ENCODE data around the gene CDK14. TPM values are rescaled to one million over a fixed set of nuclear protein-coding genes. Genes with fewer than 3 reads are reported as not detected.

The CDK14 gene
- total RNA-seq, 2 donors from 2014 or later = 0.49 to 1.7 TPM

DNA sequence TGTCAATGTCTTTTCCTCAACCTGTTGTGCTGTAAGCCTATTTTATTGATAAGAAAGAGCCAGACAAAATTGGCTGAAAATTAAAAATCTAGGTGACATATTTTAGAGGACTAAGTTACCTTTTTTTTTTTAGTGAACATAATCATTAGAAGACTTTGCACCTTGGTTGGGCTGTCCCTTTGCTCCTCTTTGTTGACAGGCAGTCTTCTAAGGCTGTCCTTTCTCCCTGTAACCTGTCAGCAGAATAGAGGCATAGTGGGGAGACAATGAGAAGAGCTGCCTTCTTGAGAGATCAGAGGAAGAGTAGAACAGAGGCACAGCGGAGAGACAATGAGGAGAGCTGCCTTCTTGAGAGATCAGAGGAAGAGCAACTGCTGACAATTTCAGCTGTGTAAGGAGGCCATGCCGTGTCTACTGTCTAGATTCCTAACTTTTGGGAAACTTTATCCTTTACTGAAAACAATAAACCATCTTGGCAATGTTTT lies 429.8 kb downstream of the CDK14 start:
- H3K27me3 Mint-ChIP-seq (ENCODE audit: low read depth) = no peaks in the 10 kb centered on the region
- no peak overlapping the region for H3K4me3 Mint-ChIP-seq
- DNase-seq (no peak), ATAC-seq (replicated peaks in 1 of 2) (no peak)
- H3K4me1 Mint-ChIP-seq (ENCODE audit: low read depth) = no peaks in the 10 kb centered on the region
- H3K27ac Mint-ChIP-seq = no peak overlapping the region
- no peaks in the 10 kb centered on the region for H3K36me3 Mint-ChIP-seq (ENCODE audit: insufficient read depth in 2 of 2)
- no peaks in the 10 kb centered on the region for H3K9me3 Mint-ChIP-seq

DNA sequence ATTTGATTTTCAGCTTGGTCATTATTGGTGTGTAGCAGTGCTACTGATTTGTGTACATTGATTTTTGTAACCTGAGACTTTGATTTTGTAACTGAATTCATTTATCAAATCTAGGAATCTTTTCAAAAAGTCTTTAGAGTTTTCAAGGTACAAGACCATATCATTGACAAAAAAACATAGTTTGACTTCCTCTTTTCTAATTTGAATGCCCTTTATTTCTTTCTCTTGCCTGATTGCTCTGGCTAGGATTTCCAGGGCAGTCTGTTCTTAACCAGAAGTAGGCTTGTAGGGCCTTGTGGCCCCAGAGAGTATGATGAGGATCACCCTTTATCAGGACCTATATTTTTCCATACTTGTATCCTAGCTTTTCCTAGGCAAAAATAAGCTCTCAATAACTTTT lies 433.6 kb downstream of the CDK14 start:
- Mint-ChIP-seq H3K9me3 (no peaks in the 10 kb centered on the region), H3K4me3 (no peak overlapping the region), H3K36me3 (ENCODE audit: insufficient read depth in 2 of 2) (no peaks in the 10 kb centered on the region), H3K27me3 (ENCODE audit: low read depth) (no peaks in the 10 kb centered on the region), H3K4me1 (ENCODE audit: low read depth) (no peaks in the 10 kb centered on the region), H3K27ac (no peak overlapping the region)
- DNase-seq = no peak
- no peak for ATAC-seq (replicated peaks in 1 of 2)

DNA sequence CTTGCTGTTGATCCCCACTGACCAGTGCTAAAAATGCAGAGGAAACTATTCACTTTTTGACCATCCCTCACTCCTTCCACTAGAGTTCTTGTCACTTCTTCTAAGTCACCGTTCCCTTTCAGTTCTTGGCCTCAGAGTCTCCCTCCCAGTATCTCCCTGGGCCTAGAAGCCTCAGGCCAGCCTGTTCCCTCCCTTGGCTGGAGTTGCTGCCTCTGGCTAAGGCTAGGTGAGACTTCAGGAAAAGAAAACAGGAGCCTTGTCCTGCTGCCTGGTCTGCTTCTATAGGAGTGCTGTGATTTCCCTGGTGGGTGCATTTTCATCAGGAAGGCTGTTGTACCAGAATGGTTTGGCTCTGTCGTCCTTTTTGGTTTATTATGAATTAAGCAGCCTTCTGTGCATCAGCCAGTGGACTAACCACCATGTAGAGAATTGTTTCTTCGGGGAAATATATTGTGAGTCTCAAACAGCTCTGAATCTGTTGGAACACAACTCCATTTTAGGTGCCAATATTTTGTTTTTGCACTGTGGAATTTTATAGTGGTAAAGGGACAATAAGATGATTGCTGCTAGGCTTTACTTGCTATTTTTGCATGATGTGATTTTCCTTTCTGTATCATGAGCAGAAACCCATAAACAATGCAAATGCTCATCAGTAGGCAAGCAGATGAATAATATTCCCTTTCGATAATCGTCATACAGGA lies 434.7 kb downstream of the CDK14 start:
- DNase-seq (no peak), ATAC-seq (replicated peaks in 1 of 2) (no peak)
- Mint-ChIP-seq H3K36me3 (ENCODE audit: insufficient read depth in 2 of 2) (no peaks in the 10 kb centered on the region), H3K4me3 (no peak overlapping the region), H3K27ac (no peak overlapping the region), H3K9me3 (no peaks in the 10 kb centered on the region), H3K27me3 (ENCODE audit: low read depth) (no peaks in the 10 kb centered on the region), H3K4me1 (ENCODE audit: low read depth) (no peaks in the 10 kb centered on the region)

DNA sequence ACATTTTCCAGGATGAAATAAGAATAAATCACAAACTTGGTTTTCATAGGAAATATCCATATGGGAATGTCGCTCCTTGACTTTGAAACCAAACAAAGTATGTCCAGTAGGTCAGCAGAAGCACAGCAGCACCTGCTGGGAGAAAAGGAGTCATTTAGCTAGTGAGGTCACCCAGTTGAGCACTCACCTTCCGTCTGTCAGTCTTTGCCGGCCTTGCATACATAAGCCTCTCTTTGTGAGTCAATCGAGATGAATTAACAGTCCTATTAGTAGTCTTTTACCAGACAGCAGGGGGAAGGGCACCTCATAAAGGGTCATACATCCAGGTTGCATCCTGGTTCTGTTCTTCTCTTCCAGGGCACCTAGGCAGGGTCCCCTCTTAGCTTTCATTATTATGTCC lies 435.6 kb downstream of the CDK14 start:
- Mint-ChIP-seq H3K4me1 (ENCODE audit: low read depth) (no peaks in the 10 kb centered on the region), H3K4me3 (no peak overlapping the region), H3K27ac (no peak overlapping the region), H3K9me3 (no peaks in the 10 kb centered on the region), H3K27me3 (ENCODE audit: low read depth) (no peaks in the 10 kb centered on the region), H3K36me3 (ENCODE audit: insufficient read depth in 2 of 2) (no peaks in the 10 kb centered on the region)
- DNase-seq (no peak), ATAC-seq (replicated peaks in 1 of 2) (no peak)

GRCh38 chr7:91033574-91033973 lies 437.5 kb downstream of the CDK14 start:
- ATAC-seq (replicated peaks in 1 of 2) = no peak

GRCh38 chr7:91034459-91035368 lies 438.6 kb downstream of the CDK14 start:
- Mint-ChIP-seq H3K36me3 (ENCODE audit: insufficient read depth in 2 of 2) (no peaks in the 10 kb centered on the region), H3K4me3 (no peak overlapping the region), H3K27me3 (ENCODE audit: low read depth) (no peaks in the 10 kb centered on the region), H3K9me3 (no peaks in the 10 kb centered on the region), H3K4me1 (ENCODE audit: low read depth) (no peaks in the 10 kb centered on the region), H3K27ac (no peak overlapping the region)
- DNase-seq = peak; percentile 31 to 35
- no peak for ATAC-seq (replicated peaks in 1 of 2)

More at GRCh38 chr7:91033574-91033973, 437.5 kb downstream of the CDK14 start:
- Mint-ChIP-seq H3K36me3 (ENCODE audit: insufficient read depth in 2 of 2) (no peaks in the 10 kb centered on the region), H3K4me1 (ENCODE audit: low read depth) (no peaks in the 10 kb centered on the region), H3K9me3 (no peaks in the 10 kb centered on the region), H3K4me3 (no peak overlapping the region), H3K27me3 (ENCODE audit: low read depth) (no peaks in the 10 kb centered on the region), H3K27ac (no peak overlapping the region)
- DNase-seq = no peak

DNA sequence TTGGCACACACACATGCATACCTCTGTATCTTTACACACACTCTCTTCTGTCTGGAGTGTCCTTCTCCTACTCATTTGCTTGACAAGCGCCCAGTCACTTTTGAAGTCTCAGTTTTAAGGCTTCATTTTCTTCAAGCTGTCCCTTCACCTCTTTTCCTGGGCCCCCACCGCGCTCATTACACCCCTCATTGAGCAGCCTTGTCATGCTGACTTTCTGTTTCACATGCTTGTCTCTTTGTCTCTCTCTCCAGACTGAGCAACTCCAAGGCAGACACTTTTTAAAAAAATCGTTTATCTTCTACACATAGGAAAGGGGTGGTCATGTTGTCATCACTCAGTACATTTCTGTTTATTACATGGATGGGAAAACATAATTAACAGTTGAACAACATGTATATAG lies 442.9 kb downstream of the CDK14 start:
- H3K36me3 Mint-ChIP-seq (ENCODE audit: insufficient read depth in 2 of 2) = no peaks in the 10 kb centered on the region
- DNase-seq (no peak), ATAC-seq (replicated peaks in 1 of 2) (no peak)
- H3K9me3 Mint-ChIP-seq = no peaks in the 10 kb centered on the region
- no peak overlapping the region for H3K27ac Mint-ChIP-seq
- H3K4me3 Mint-ChIP-seq = no peak overlapping the region
- H3K4me1 Mint-ChIP-seq (ENCODE audit: low read depth) = no peaks in the 10 kb centered on the region
- no peaks in the 10 kb centered on the region for H3K27me3 Mint-ChIP-seq (ENCODE audit: low read depth)

DNA sequence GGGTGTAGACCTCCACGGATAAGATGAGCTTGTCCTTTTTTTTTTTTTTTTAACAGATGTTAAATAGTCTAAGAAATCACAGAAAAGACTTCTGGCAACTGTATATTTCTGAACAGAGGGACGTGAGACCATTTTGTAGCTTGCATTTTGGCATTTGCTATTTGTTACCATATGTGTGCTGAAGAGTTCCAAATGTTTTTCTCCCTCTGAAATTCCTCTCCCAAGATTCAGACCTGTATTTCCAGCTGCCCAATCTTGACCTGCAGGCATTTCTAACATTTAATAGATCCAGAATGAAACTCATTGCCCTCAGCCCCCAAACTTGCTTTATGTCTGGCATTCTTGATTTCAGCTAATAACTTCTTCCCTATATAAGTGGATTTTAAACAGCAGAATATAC lies 445.0 kb downstream of the CDK14 start:
- no peak for DNase-seq
- Mint-ChIP-seq H3K27me3 (ENCODE audit: low read depth) (no peaks in the 10 kb centered on the region), H3K36me3 (ENCODE audit: insufficient read depth in 2 of 2) (no peaks in the 10 kb centered on the region), H3K4me3 (no peak overlapping the region), H3K27ac (no peak overlapping the region), H3K9me3 (no peaks in the 10 kb centered on the region), H3K4me1 (ENCODE audit: low read depth) (no peaks in the 10 kb centered on the region)
- ATAC-seq (replicated peaks in 1 of 2) = no peak

GRCh38 chr7:91041901-91042484 lies 445.9 kb downstream of the CDK14 start:
- Mint-ChIP-seq H3K27me3 (ENCODE audit: low read depth) (no peaks in the 10 kb centered on the region), H3K27ac (no peak overlapping the region), H3K9me3 (no peaks in the 10 kb centered on the region), H3K4me1 (ENCODE audit: low read depth) (no peaks in the 10 kb centered on the region), H3K4me3 (no peak overlapping the region), H3K36me3 (ENCODE audit: insufficient read depth in 2 of 2) (no peaks in the 10 kb centered on the region)
- DNase-seq (no peak), ATAC-seq (replicated peaks in 1 of 2) (no peak)

GRCh38 chr7:91043186-91043585 lies 447.1 kb downstream of the CDK14 start:
- Mint-ChIP-seq H3K4me1 (ENCODE audit: low read depth) (no peaks in the 10 kb centered on the region), H3K4me3 (no peak overlapping the region), H3K36me3 (ENCODE audit: insufficient read depth in 2 of 2) (no peaks in the 10 kb centered on the region), H3K27ac (no peak overlapping the region), H3K27me3 (ENCODE audit: low read depth) (no peaks in the 10 kb centered on the region), H3K9me3 (no peaks in the 10 kb centered on the region)
- DNase-seq (no peak), ATAC-seq (replicated peaks in 1 of 2) (no peak)

GRCh38 chr7:91043924-91044645 lies 448.0 kb downstream of the CDK14 start:
- no peaks in the 10 kb centered on the region for H3K9me3 Mint-ChIP-seq
- ATAC-seq (replicated peaks in 1 of 2) (no peak), DNase-seq (no peak)
- no peaks in the 10 kb centered on the region for H3K36me3 Mint-ChIP-seq (ENCODE audit: insufficient read depth in 2 of 2)
- no peak overlapping the region for H3K4me3 Mint-ChIP-seq
- no peak overlapping the region for H3K27ac Mint-ChIP-seq
- H3K27me3 Mint-ChIP-seq (ENCODE audit: low read depth) = no peaks in the 10 kb centered on the region
- no peaks in the 10 kb centered on the region for H3K4me1 Mint-ChIP-seq (ENCODE audit: low read depth)

GRCh38 chr7:91045606-91046005 lies 449.5 kb downstream of the CDK14 start:
- DNase-seq (no peak), ATAC-seq (replicated peaks in 1 of 2) (no peak)
- Mint-ChIP-seq H3K27ac (no peak overlapping the region), H3K4me1 (ENCODE audit: low read depth) (peaks cover 5% of the 10 kb centered on the region), H3K4me3 (no peak overlapping the region), H3K27me3 (ENCODE audit: low read depth) (no peaks in the 10 kb centered on the region), H3K9me3 (peaks cover 0 to 2% of the 10 kb centered on the region in 2 donors), H3K36me3 (ENCODE audit: insufficient read depth in 2 of 2) (no peaks in the 10 kb centered on the region)
